Activated CD4-positive, alpha-beta T cell treated with anti-CD3 and anti-CD28 coated beads, Interleukin-2, amount 50 U/mL, for 1 hour (primary cell): ENCODE data around the gene MSGN1.

Experiments used
- DNase-seq: peaks from one replicate; pipeline ENCODE4 v3.0.0-alpha.2; 2020

The MSGN1 gene

GRCh38 chr2:17850151-17850550, 33.9 kb downstream of the MSGN1 start:
- no peak for DNase-seq

- no peak for DNase-seq
Observed at GRCh38 chr2:17851731-17852585, 35.7 kb downstream of the MSGN1 start.

GRCh38 chr2:17853799-17854198, 37.5 kb downstream of the MSGN1 start:
- no peak for DNase-seq

GRCh38 chr2:17857021-17857420, 40.8 kb downstream of the MSGN1 start:
- no peak for DNase-seq

- DNase-seq: no peak
Observed at GRCh38 chr2:17858064-17858463, 41.8 kb downstream of the MSGN1 start.

- no peak for DNase-seq
Observed at GRCh38 chr2:17863539-17863938, 47.3 kb downstream of the MSGN1 start.

- DNase-seq: no peak
Observed at GRCh38 chr2:17864676-17865075, 48.4 kb downstream of the MSGN1 start.

GRCh38 chr2:17867133-17867532, 50.9 kb downstream of the MSGN1 start:
- DNase-seq: no peak
